Measurements from ENCODE around the gene COLEC11.

The COLEC11 gene

DNA sequence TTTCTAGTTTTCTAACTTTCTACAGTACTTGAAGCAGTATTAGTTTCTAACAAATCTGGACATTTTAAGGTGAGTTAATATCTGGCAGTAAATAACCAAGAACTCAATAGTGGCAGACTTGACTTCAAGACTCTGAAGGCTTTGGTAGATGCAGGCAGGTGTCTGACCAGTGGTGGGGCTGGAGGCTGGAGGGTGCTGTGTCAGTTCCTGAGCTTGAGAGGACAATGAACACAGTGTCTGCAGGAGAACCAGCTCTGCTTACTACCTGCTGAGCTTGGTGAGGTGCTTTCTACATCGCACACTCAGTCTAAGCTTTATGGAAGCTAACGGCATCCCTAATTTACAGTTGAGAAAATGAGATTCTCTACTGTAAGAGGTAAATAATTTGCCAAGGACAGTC, 84.3 kb downstream of the COLEC11 start:
- DNase-seq = no peak

DNA sequence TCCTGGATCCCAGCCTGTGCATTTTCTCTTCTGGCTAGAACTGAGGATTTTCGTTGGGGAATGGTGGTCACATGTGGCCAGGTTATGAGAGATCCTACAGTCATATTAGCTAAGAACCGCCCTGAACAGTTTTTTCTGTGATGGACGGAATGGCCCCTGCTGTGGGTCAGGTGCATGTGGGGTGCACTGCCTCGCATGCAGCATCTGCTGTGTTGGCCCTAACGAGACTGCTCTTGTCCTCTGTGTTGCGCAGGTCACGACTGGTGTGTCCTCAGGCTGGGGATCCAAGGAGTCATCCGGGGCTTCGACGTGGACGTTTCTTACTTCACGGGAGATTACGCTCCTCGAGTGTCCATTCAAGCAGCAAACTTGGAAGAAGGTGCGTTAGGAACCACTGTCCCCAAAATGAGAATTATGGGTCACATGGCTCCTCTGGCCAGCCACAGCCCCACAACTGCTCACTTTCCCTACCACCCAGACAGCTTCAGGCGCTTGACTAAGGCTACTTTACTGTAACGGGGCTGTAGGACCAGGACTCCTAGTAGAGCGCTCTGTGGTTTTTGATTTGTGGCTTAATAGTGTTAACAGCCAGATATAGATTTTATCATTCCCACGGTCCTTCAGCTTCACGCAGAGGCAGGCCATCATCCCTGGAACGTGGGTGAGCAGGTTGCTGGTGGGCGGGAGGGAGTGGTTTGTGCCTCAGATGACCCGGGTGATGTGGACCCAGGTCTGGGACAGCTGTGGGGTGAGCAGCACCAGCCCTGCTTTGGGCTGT, 84.9 kb downstream of the COLEC11 start:
- DNase-seq = no peak

DNA sequence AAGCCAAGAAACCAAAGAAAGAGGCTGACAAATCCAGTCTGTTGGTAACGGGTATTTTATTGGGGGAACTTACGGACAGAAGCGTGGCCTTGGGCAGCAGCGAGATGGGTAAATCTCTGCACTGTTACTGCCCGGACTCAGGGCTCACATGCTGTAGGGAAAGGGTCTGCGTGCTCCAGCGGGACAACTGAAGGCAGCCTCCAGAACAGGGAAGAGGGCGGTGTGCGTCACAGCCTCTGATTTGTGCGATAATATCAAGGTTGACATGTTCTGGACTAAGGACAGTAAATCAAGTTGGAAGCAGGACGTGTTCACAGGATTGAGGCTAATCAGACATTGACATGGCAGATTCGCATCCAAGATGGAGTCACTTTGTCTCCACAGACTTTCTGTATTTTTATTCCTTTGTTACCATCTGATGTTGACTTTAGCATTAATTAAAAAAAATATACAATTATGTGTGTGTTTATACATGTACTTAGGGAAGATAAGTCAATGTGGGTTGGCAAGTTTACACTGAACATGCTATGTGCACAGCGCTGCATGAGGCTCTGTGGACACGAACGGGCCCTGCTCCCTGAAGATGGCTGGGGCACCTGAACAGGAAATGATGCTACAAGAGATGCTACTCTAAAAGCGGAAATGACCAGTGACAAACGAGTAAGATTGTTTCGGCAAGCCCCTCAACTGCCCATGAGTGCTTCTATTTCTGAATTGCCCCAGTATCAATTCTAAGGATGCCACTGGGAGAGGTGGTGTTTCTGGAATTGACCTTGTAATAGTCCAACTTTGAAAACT, 85.8 kb downstream of the COLEC11 start:
- no peak for DNase-seq

DNA sequence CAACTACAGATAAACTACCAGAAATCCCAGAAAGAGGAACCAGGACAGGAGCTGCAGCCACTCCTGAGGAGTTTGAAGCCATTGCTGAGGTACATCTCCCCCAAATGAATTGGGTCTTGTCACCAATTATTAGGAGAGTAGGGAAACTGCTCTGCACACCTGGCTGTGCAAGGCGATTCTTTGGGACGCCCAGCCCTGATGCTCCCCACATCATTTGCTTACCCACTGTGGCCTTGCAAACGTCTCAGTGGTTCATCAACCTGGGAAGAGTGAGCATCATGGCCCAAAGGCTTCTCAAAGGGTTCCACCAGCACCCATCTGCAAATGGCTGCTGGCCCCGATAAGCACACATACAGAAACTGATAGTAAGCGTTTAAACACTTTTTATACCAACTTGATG, 86.7 kb downstream of the COLEC11 start:
- no peak for DNase-seq

DNA sequence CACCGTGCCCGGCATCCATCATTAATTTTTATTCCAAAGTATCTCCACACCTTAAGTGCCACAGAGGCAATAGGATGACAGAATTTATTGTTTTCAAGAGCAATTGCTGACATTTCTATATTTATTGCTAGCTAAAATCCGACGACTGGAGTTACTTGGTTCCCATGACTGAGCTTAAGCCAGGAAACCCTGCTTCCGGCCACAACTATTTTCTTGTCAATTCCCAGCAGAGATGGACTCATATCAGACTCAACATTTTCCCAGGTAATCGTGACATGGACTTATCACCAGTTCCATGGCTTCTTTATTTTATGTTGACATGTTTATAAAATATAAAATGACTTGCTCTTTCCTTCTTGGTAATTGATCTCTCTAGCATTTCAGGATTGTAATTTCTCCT, 87.9 kb downstream of the COLEC11 start:
- no peak for DNase-seq

DNA sequence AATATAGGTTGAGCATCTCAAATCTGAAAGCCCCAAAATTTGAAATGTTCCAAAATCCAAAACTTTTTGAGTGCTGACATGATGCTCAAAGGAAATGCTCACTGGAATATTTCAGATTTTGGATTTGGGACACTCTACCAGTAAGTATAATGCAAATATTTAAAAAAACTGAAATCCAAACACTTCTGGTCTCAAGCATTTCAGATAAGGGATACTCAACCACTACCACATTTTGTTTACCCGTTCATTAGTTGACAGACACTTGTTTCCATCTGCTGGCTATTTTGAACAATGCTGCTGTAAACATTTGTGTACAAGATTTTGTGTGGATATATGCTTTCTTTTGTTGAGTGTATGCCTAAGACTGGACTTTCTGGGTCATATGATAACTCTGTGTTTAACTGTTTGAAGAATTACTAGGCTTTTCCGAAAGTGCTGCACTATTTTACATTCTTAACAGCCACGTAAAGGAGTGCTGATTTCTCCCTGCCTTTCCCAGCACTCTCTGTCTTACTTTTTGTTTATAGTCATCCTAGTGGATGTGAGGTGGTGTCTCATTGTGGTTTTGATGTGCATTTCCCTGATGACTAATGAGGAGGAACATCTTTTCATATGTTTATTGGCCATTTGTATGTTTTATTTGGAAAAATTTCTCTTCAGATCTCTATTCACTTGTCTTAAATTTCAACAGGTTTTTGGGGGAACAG, 89.0 kb downstream of the COLEC11 start:
- no peak for DNase-seq

DNA sequence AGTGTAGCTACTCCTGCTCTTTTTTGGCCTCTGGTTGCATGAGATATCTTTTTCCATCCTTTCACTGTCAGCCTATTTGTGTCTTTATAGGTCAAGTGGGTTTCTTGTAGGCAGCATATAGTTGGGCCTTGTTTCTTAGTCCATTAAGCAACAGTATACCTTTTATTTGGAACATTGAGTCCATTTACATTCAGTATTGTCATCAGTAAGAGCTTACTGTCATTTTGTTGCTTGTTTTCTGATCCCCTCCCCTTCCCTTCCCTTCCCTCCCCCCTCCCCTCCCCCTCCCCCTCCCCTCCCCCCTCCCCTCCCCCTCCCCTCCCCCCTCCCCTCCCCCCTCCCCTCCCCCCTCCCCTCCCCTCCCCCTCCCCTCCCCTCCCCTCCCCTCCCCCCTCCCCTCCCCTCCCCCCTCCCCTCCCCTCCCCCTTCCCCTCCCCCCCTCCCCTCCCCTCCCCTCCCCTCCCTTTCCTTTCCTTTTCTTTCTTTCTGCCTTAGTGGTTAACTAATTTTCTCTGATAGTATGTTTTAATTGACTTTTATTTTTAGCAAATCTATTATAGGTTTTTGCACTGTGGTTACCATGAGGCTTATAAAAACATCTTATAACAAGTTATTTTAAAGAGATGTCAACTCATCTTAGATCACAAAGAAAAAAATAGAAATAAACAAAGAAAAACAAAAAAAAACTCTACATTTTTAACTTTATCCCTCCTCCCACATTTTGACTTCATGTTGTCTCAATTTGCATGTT, 95.3 kb downstream of the COLEC11 start:
- no peak for DNase-seq

DNA sequence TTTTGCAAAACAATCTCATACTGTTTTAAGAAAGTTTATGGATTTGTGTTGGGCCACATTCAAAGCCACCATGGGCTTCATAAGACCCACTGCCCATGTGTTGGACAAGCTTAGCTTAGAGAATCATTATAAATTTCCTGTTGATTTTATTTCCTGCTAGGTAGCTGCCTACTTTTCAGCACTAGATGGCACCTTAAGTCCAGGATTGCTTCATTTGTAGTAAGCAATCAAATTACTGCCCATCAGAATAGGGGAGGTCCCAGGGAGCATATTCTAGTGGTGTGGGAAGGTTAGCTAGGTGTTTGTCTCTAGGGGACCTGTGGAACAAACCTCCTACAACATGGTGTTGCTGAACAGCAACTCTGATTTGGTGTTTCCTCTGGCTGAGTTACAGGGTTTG, 97.5 kb downstream of the COLEC11 start:
- DNase-seq = no peak

Measured in activated CD4-positive, alpha-beta T cell treated with anti-CD3 and anti-CD28 coated beads, Interleukin-2, amount 50 U/mL, for 4 hours (primary cell).